ENCODE measurements around the gene GBP5. TPM values are rescaled to one million over a fixed set of nuclear protein-coding genes. Genes with fewer than 3 reads are reported as not detected.

Gene GBP5
- polyA plus RNA-seq, 3 donors: 9.8 to 36.4 (median 16.9) TPM

GRCh38 chr1:89309828-89310227 is 37.2 kb upstream of the GBP5 start:
- Mint-ChIP-seq H3K9me3 (peaks cover 0 to 1% (median 0%) of the 10 kb centered on the region in 7 donors), H3K4me3 (no peak overlapping the region), H3K4me1 (peaks cover 33% of the 10 kb centered on the region), H3K27ac (peak overlapping the region in 5 of 7 donors; percentile 35 to 69 (median 41)), H3K27me3 (ENCODE audit: low read depth in 3 of 3) (peaks cover 0 to 1% (median 0%) of the 10 kb centered on the region in 3 donors), H3K36me3 (no peaks in the 10 kb centered on the region)
- Histone ChIP-seq H3K27me3 (ENCODE audit: control insufficient read depth in 2 of 2, insufficient read depth in 2 of 2, low read length in 2 of 2) (no peaks in the 10 kb centered on the region), H3K27ac (ENCODE audit: low read depth in 1 of 2, low read length in 2 of 2) (peak overlapping the region in 1 of 2 donors; percentile 42), H2AFZ (ENCODE audit: insufficient read depth, low read depth, low read length, poor library complexity, severe bottlenecking) (no peak overlapping the region), H4K20me1 (ENCODE audit: insufficient read depth, low read length) (no peaks in the 10 kb centered on the region), H3K9ac (ENCODE audit: insufficient read depth, low read length, poor library complexity, severe bottlenecking) (no peak overlapping the region), H3K4me1 (ENCODE audit: control insufficient read depth in 1 of 2, insufficient read depth in 2 of 2, low read length in 2 of 2) (peaks cover 28 to 30% of the 10 kb centered on the region in 2 donors), H3K36me3 (replicated peaks in 1 of 2; ENCODE audit: control insufficient read depth in 1 of 2, insufficient read depth in 2 of 2, low read length in 2 of 2) (no peaks in the 10 kb centered on the region), H3K4me3 (replicated peaks in 1 of 3; ENCODE audit: low read depth in 2 of 3, low read length in 3 of 3) (no peak overlapping the region), H3K9me3 (replicated peaks in 1 of 2; ENCODE audit: control insufficient read depth in 1 of 2, insufficient read depth in 1 of 2, low read length in 2 of 2) (no peaks in the 10 kb centered on the region), H3K4me2 (replicated peaks; ENCODE audit: extremely low read depth, low read length, poor library complexity, severe bottlenecking) (no peak overlapping the region), H3K79me2 (ENCODE audit: insufficient read depth, low read length) (no peaks in the 10 kb centered on the region)
- no peak for TF ChIP-seq CTCF (IDR thresholded peaks at IDR 0.05)
- no peak for DNase-seq
- intact Hi-C loops (cut with micrococcal nuclease): no loop called here
- WGBS (ENCODE audit: insufficient coverage): no CpG with 5 or more reads among the region's 1 CpG

- Mint-ChIP-seq H3K27me3 (ENCODE audit: low read depth in 3 of 3) (peaks cover 0 to 1% (median 0%) of the 10 kb centered on the region in 3 donors), H3K27ac (no peak overlapping the region), H3K9me3 (peaks cover 0 to 5% (median 2%) of the 10 kb centered on the region in 7 donors), H3K4me1 (peaks cover 18% of the 10 kb centered on the region), H3K36me3 (no peaks in the 10 kb centered on the region), H3K4me3 (no peak overlapping the region)
- H3K4me1 ChIP-seq (ENCODE audit: control insufficient read depth in 1 of 2, insufficient read depth in 2 of 2, low read length in 2 of 2): peaks cover 13 to 14% of the 10 kb centered on the region in 2 donors
- no peak overlapping the region for H3K27ac ChIP-seq (ENCODE audit: low read depth in 1 of 2, low read length in 2 of 2)
- H3K4me2 ChIP-seq (replicated peaks; ENCODE audit: extremely low read depth, low read length, poor library complexity, severe bottlenecking): no peak overlapping the region
- H3K27me3 ChIP-seq (ENCODE audit: control insufficient read depth in 2 of 2, insufficient read depth in 2 of 2, low read length in 2 of 2): no peaks in the 10 kb centered on the region
- H3K9me3 ChIP-seq (replicated peaks in 1 of 2; ENCODE audit: control insufficient read depth in 1 of 2, insufficient read depth in 1 of 2, low read length in 2 of 2): peaks cover 0 to 6% of the 10 kb centered on the region in 2 donors
- intact Hi-C loops (cut with micrococcal nuclease): no loop called here
- no peak overlapping the region for H3K4me3 ChIP-seq (replicated peaks in 1 of 3; ENCODE audit: low read depth in 2 of 3, low read length in 3 of 3)
- no peak for TF ChIP-seq CTCF (IDR thresholded peaks at IDR 0.05)
- no CpG with 5 or more reads among the region's 2 CpGs for WGBS (ENCODE audit: insufficient coverage)
- H3K79me2 ChIP-seq (ENCODE audit: insufficient read depth, low read length): no peaks in the 10 kb centered on the region
- no peak overlapping the region for H3K9ac ChIP-seq (ENCODE audit: insufficient read depth, low read length, poor library complexity, severe bottlenecking)
- no peak overlapping the region for H2AFZ ChIP-seq (ENCODE audit: insufficient read depth, low read depth, low read length, poor library complexity, severe bottlenecking)
- H3K36me3 ChIP-seq (replicated peaks in 1 of 2; ENCODE audit: control insufficient read depth in 1 of 2, insufficient read depth in 2 of 2, low read length in 2 of 2): no peaks in the 10 kb centered on the region
- H4K20me1 ChIP-seq (ENCODE audit: insufficient read depth, low read length): no peaks in the 10 kb centered on the region
- no peak for DNase-seq
These were observed 33.6 kb upstream of the GBP5 start for GRCh38 chr1:89306273-89306672.

Data from CD14-positive monocyte (primary cell).